ENCODE results near the gene DPP10.
"Not testable (repeated sequence)": the region's sequence is repeated elsewhere in the genome, so short reads cannot be mapped to it uniquely, and the experiment has no call there.

DPP10 gene

GRCh38 chr2:114517580-114517979 lies 75.1 kb downstream of the DPP10 start:
- DNase-seq: no peak

DNA sequence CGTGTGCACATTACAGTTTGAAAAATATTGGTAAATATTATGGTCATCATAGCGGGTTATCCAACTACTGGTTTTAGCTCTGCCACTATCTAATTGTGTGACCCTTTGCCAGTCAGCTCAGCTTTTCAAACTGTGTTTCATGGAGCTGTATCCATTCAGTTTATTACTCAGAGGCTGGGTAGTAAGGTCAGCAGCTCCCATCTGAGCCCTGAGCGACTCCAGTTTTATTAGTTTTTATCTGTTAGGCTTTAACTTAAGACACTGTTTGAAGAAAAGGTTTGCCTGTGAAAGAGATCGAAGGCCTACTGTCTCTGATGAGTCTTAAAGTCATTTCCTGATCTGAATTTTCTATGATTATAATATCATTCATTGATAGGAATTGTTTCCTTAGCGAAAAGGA lies 76.3 kb downstream of the DPP10 start:
- no peak for DNase-seq

- not testable (repeated sequence) for DNase-seq
Measured at GRCh38 chr2:114522612-114523011, 80.2 kb downstream of the DPP10 start.

- DNase-seq: no peak
Measured at GRCh38 chr2:114525955-114526354, 83.5 kb downstream of the DPP10 start.

GRCh38 chr2:114526841-114527240 lies 84.4 kb downstream of the DPP10 start:
- DNase-seq: no peak

GRCh38 chr2:114527330-114527983 lies 85.0 kb downstream of the DPP10 start:
- DNase-seq: no peak

DNA sequence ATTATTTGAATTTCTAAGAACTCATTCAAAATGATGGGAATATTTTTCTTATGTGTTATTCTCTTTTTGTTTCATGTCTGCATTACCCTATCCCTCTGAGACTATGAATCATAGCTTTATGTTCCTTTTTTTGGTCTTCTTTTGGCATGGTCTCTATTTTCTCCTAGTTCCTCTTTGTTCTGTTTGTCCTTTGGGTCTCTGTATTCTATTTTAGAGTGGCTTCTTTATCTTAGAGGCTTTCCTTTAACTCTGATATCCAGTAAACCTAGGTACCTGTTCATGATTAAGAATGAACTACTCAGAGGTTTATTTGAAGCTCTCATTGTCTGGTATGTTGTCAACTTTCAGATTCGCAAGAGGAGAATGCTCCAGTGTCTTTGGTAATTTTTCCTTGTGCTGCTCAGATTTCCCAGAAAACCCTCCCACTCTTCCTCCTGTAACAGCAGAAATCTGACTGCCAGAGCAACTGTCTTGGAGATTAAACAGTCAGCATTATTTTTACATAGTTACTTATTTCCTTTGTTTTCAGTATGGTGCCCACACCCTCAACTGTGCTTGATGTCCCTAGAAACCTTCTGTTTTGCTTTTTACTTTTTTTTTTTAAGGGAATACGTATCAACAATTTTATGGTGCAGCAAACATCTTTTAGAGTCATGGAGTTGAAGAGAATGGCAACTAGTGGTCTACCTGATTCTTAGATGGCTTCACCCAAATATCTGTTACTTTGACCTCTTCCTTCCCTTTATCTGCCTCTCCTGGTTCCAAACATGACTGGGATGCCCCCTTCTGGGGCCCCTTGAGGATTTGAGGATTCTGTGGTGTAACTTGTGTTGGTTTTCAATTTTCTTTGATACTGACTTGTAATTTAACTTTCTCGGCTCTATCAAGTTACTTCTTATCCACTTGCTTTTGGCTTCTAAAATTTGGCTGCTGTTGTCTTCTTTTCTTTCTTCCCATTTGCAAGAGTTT lies 92.0 kb downstream of the DPP10 start:
- DNase-seq: no peak

DNA sequence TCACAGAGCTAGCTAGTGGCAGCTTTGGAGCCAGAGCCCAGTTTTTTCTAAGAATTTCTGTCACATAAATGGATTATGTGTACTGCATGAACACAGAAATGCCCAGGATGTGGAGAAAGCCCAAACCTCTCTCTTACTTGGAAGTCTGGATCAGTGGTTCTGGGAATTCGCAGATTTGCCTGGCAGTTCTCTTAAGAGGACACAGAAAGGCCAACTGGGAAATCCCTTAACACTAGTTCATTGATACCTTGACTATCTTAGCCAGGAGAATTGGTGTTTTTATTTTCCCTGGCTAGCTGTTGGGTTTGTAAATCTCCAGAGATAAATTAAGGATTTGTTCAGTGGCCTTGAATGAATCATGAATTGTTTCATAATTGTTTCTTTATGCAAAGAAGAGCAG lies 95.3 kb downstream of the DPP10 start:
- DNase-seq: no peak

GRCh38 chr2:114542695-114543094 lies 100.3 kb downstream of the DPP10 start:
- no peak for DNase-seq

DNA sequence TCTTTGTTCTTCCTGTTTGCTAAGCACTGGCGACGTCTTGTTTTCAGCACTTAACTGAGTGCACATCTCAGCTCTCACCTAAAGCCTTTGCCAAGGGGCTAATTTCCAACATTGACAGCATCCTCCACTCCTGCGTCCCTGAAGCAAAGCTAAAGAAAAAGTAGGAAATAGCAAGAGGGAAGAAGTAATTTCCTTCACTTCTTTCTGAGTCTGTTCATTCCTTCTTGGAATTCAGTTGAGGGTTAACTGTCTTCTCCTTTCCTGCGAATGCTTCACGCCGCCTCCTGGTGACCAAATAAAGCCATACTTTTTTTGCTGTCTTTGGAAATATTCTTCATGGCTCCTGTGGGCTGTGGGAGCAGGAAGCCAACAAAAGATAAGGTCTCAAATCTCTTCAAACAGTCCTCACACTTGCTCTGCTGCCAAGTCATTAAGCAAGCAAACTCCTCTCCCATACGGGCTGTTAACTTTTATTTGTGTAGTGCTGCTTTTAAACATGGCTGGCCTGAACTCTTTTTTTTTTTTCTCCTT lies 100.9 kb downstream of the DPP10 start:
- DNase-seq: no peak

- no peak for DNase-seq
Measured at GRCh38 chr2:114545052-114545451, 102.6 kb downstream of the DPP10 start.

- DNase-seq: no peak
Measured at GRCh38 chr2:114546531-114546930, 104.1 kb downstream of the DPP10 start.

GRCh38 chr2:114548151-114548550 lies 105.7 kb downstream of the DPP10 start:
- no peak for DNase-seq

DNA sequence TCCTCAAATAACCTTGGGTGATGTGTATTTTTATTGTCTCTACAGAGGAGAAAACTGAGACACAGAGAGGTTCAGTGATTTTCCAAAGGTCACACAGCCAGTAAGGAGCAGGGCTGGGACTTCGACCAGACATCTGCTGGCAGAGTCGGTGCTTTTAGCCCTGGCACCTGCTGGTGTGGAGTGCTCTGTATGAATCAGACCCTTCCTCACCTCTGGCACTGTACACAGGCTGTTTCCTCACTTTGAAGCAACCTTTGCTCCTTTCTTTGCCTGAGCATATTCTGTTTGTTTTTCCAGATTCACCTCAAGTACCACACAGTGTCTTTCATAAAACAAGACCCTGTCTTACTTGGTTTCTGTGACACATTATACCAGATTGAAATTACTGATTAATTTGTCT lies 107.9 kb downstream of the DPP10 start:
- DNase-seq: no peak

DNA sequence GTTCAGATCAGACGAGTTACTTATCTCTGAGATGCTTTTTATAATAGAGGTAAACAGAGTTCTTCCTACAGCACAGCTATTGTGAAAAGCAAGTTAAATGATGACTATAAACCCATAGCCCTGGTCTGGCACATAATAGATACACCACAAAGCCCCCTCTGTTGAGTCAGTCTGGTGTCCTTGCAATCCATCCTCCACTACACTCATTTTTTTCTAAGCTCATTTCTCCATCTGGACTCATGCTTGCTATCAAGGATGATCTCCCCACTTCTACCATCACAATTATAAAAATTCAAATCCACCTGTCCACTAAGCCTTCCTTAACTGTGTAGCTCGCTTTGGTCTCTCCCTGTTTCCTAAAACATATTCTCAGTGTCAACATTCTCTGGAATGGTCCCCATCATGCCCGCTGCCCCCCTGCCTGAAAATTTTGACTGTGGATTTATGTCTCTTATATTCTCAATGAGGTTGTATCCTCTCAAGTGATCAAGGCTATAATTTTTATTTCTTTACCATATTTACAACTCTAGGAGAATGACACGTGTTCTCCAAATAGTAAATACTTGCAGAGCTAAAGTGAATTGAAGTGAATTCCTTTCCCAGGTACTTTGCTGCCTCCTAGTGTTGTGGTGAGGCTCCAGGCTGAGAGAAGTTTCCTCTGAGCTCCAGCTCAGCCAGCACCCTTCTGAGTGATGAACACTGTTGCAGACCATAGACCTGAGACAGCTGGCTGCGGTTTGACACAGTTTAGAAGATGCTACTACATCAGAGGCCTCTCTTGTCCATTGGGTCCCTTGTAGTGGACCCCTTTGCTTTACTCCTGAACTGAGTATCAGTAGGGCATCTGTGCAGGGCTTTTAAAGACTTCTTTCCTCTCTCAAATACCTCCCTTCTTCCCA lies 108.7 kb downstream of the DPP10 start:
- DNase-seq: peak; percentile 2

DNA sequence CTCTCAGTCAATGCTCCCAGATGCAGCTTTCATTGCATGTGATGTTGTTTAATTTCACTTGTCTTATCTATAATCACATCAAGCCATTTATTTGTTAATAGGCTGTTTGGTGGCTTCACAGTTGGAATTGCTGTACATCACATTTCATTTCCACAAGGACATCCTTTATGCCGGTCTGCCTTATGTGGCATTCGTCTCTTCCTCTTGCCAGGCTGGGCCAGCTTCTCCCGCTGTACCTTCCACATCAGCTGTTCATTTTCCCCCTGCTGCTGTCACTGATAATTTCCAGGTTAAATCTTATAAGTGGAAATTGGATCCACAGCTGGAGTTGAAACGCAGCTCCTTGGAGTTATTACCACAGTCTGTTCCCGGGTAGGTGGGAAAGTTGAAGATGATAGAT lies 110.6 kb downstream of the DPP10 start:
- no peak for DNase-seq

DNA sequence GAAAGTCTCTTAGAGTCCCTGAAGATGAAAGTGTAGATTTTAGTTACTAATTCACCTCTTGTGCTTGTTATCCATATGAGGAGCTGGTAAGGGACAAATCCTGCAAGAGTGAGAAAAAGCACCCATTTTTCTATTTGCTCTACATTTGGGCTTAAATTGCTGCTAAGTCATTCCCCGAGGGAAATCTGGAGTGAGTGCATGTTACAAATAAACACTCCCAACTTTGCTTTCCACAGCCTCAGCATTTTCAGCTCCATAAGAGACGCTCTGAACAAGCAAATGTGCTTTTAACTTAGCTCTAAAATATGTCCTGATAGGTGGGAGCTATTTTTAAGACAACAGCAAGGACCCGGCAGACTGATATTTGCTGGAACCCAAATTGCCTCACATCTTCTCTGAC lies 126.7 kb downstream of the DPP10 start:
- DNase-seq: no peak

DNA sequence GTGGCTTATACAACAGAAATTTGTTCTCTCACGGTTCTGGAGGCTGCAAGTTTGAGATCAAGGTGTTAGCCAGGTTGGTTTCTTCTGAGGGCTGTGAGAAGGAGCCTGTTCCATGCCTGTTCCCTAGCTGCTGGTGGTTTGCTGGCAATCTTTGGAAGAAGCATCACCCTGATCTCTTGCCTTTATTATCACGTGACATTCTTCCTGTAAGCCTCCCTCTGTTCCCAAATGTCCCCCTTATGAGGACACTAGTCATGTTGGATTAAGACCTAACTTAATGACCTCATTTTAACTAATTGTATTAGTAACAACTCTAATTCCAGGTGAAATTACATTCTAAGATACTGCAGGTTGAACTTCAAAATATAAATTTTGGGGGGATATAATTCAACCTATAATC lies 135.2 kb downstream of the DPP10 start:
- no peak for DNase-seq

GRCh38 chr2:114579542-114579941 lies 137.1 kb downstream of the DPP10 start:
- DNase-seq: no peak

DNA sequence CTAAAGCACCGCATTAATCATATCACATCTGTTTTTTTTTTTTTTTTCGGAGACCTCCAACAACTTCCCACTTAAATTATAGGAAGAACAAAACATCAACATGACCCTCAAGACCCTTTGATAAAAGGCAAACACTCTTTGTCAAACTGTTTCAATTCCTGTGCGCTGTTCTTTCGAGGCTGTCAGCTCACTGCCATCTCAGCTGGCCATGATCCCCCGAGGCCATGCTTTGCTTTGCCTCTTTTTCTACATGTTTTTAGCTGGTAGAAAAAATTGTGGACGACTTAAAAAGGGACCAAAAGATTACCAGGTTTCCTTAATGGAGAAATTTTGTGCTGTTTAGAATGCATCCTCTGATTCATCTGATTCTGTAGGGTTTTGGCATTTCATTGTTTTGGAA lies 138.2 kb downstream of the DPP10 start:
- DNase-seq: no peak

GRCh38 chr2:114598329-114598728 lies 155.9 kb downstream of the DPP10 start:
- no peak for DNase-seq

- DNase-seq: no peak
Measured at GRCh38 chr2:114609203-114609602, 166.8 kb downstream of the DPP10 start.

DNA sequence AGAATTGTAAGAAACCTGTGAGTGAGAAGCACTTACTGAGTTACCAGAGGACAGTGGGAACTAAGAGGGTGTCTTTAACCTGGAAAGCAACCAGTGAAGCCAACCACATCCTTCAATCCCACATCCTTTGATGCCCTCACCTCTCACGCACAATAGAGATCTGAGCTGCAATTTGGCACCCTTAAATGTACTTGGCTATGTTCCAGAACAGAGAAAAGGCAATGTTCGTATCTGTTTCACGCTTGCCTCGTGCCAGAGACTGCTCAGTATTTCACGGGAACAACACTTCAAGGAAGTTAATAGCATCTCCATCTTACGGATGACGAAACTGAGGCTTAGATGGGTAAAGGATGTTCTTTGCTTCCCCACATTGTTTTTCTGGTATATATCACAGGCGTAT lies 167.4 kb downstream of the DPP10 start:
- DNase-seq: no peak

All from CD4-positive, alpha-beta T cell treated with Interleukin-21 for 1 hour (primary cell).